Measurements from ENCODE around the gene RTN4.

The RTN4 gene

DNA sequence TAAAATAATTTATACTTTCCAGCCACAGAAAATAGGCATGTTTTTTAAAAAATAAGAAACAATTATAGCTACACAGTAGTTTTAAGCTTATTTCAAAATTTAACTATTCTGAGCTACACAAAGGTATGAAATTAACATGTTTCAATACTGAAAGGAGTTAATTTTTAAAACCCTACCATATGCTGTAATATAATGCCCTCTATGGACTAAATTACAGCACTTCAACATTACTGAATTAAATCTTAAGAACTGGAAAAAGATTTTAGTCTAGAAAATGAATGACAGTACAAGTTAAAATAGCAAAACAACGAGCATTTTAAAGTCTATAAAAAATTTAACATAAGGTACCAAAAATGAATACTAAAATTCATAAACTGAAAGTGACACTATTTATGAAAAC is 36.3 kb downstream of the RTN4 start:
- peaks cover 49% of the 10 kb centered on the region for H3K4me1 Mint-ChIP-seq

GRCh38 chr2:55012672-55013484 is 37.4 kb downstream of the RTN4 start:
- Mint-ChIP-seq H3K4me1 (peaks cover 52% of the 10 kb centered on the region), H3K27ac (peak overlapping the region; percentile 78), H3K36me3 (ENCODE audit: low read depth) (peaks cover 19% of the 10 kb centered on the region), H3K27me3 (ENCODE audit: low read depth, poor library complexity) (no peaks in the 10 kb centered on the region), H3K9me3 (peaks cover 17% of the 10 kb centered on the region), H3K4me3 (no peak overlapping the region)
- TF ChIP-seq CTCF (IDR thresholded peaks at IDR 0.05): no peak
- no peak for DNase-seq

More for the DNA sequence above, 36.3 kb downstream of the RTN4 start:
- Mint-ChIP-seq H3K27ac (no peak overlapping the region), H3K4me3 (no peak overlapping the region), H3K27me3 (ENCODE audit: low read depth, poor library complexity) (no peaks in the 10 kb centered on the region), H3K9me3 (peaks cover 21% of the 10 kb centered on the region), H3K36me3 (ENCODE audit: low read depth) (peaks cover 19% of the 10 kb centered on the region)
- DNase-seq: no peak
- TF ChIP-seq CTCF (IDR thresholded peaks at IDR 0.05): no peak

DNA sequence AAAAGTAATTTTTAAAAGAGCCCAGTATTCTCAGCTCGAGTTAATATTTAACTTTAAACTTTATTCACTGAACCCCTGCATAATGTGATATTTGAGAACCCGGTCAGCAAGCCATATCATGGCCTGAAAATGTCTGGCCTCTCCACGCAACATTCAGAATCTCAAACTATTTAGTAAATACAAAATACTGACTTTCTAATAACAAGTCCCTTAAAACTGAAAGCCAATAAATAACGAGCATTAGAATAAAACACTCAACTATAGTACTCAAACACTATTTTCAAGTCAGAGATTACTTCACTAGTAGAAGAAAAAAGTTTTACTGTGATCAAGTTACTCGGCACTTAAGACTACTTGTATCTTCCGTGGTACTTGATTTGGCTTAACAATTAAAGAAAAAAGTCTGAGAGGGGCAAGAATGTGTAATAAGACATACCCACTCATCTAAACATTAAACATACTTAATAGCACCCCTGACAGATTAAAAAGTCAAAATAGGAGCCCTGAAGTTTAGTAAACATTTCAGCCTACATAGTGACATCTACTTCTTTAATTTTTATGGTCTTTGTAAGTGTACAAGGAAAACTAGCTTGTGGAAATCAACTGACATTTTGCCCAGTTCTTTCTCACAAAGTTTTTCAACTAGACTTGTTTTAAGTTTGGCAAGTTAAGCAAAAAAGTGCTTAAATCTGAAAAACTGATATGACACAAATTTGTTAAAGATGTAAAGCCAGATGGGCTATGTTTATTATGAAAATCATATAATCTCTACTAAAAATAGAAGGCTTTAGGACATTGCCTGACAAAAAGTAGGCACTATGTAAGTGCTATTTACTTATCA is 38.2 kb downstream of the RTN4 start:
- no peak for TF ChIP-seq CTCF (IDR thresholded peaks at IDR 0.05)
- H3K9me3 Mint-ChIP-seq: peaks cover 13% of the 10 kb centered on the region
- H3K4me1 Mint-ChIP-seq: peaks cover 55% of the 10 kb centered on the region
- no peaks in the 10 kb centered on the region for H3K27me3 Mint-ChIP-seq (ENCODE audit: low read depth, poor library complexity)
- peak overlapping the region; percentile 16 for H3K4me3 Mint-ChIP-seq
- DNase-seq: no peak
- H3K27ac Mint-ChIP-seq: peak overlapping the region; percentile 78
- peaks cover 19% of the 10 kb centered on the region for H3K36me3 Mint-ChIP-seq (ENCODE audit: low read depth)

GRCh38 chr2:55010915-55011314 is 39.3 kb downstream of the RTN4 start:
- TF ChIP-seq CTCF (IDR thresholded peaks at IDR 0.05): no peak
- DNase-seq: no peak
- no peaks in the 10 kb centered on the region for H3K27me3 Mint-ChIP-seq (ENCODE audit: low read depth, poor library complexity)
- no peak overlapping the region for H3K4me3 Mint-ChIP-seq
- peaks cover 10% of the 10 kb centered on the region for H3K36me3 Mint-ChIP-seq (ENCODE audit: low read depth)
- peaks cover 60% of the 10 kb centered on the region for H3K4me1 Mint-ChIP-seq
- H3K27ac Mint-ChIP-seq: peak overlapping the region; percentile 20
- peaks cover 10% of the 10 kb centered on the region for H3K9me3 Mint-ChIP-seq

DNA sequence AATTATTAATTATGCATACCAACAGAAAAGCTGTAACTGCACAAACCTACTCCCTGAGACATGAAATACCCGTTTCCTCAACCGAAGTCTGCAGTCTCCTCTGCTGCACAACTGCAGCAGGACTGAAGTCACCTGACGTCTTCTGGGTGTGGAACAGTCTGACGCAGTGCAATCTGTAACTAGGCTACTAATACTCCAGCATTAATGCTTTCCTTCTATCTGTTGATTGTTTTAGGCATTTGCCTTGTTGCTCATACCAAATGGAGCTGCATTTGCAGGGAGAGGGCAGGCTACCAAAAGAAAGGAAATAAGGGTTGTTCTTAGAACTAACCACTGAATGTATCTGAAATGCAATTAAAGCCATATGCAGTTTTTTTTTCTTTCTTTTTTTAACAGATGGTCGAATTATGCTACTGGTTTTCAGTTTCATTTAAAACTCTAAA is 40.1 kb downstream of the RTN4 start:
- H3K4me1 Mint-ChIP-seq: peaks cover 60% of the 10 kb centered on the region
- H3K27me3 Mint-ChIP-seq (ENCODE audit: low read depth, poor library complexity): no peaks in the 10 kb centered on the region
- peaks cover 3% of the 10 kb centered on the region for H3K9me3 Mint-ChIP-seq
- TF ChIP-seq CTCF (IDR thresholded peaks at IDR 0.05): no peak
- no peak for DNase-seq
- H3K4me3 Mint-ChIP-seq: no peak overlapping the region
- peaks cover 4% of the 10 kb centered on the region for H3K36me3 Mint-ChIP-seq (ENCODE audit: low read depth)
- no peak overlapping the region for H3K27ac Mint-ChIP-seq
